Measurements from ENCODE around the gene MAGI2.

DNA sequence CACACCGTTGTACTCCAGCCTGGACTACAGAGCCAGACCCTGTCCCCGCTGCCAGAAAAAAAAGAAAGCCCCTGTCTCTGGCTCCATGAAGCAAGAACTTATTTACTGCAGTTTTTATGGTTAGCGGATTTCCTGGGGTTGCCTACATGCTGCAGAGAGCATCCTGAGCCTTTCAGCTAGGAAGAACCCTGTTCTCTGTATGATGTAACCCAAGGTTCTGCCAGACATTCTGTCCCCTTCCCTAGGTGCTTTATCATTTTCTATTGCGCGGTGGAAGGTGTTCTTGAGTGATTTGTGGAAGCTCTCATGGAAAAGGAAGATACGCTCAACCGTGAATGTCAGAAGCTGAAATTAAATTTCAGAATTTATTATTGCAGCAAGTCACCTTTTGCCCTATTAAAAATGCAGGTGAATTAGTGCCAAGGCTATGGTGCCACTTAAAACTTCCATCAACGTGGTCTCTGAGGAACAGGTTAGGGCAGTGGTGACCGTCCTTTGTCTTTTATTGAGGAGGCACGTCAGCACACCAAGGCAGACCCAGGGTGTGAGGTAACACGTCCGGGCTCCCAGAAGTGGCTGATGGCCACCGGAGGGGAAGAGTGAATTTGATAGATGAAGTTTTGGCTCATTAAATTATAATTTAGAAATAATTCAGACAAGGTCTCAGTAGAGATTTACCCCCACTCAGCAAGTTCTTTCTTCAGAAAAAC lies 1381.8 kb downstream of the MAGI2 start:
- TF ChIP-seq POLR2A (IDR thresholded peaks at IDR 0.05; ENCODE audit: low read depth, low read length), result no peak
- TF ChIP-seq SPI1 (IDR thresholded peaks at IDR 0.05; ENCODE audit: low read depth, low read length), result no peak
- TF ChIP-seq POLR2AphosphoS5 (IDR thresholded peaks at IDR 0.05; ENCODE audit: low read depth, low read length), result no peak
- TF ChIP-seq TAF1 (IDR thresholded peaks at IDR 0.05; ENCODE audit: low read depth, low read length), result no peak

All from GM12891 (cell line).